Keratinocyte (primary cell): Measurements from ENCODE around the gene PRG2. TPM values are rescaled to one million over a fixed set of nuclear protein-coding genes. Genes with fewer than 3 reads are reported as not detected.

Experiments
- DNase-seq: peaks from one replicate; pipeline ENCODE4 v3.0.0-alpha.2; 2011; ENCODE audit warnings: low read depth, missing footprints, low spot score
- FAIRE-seq: peaks from 2 replicates; lab custom pipeline; 2011; peaks lifted over from hg19 to GRCh38; lab: Jason Lieb, UNC
- H2AFZ ChIP-seq: 2 replicates; pipeline ENCODE4 v1.6.0; 2012; ENCODE audit warnings: low read length, control low read depth, inconsistent platforms; ENCODE audit not compliant: control insufficient read depth
- H3K27ac ChIP-seq: 2 replicates; pipeline ENCODE4 v1.5.1; 2011; ENCODE audit warnings: low read length; ENCODE audit not compliant: control insufficient read depth, insufficient read depth
- H3K27me3 ChIP-seq: 3 replicates; pipeline ENCODE4 v1.6.0; 2011; ENCODE audit warnings: low read length; ENCODE audit not compliant: control insufficient read depth, insufficient read depth; ENCODE audit errors: extremely low read depth
- H3K36me3 ChIP-seq, 2 experiments: 2 replicates in 1 of 2; 3 replicates in 1 of 2; pipeline ENCODE4 v1.5.1; 2011; ENCODE audit warnings: low read length in 2 of 2, mild to moderate bottlenecking in 1 of 2; ENCODE audit not compliant: control insufficient read depth in 2 of 2, insufficient read depth in 2 of 2; ENCODE audit errors: extremely low read depth in 1 of 2
- H3K4me1 ChIP-seq: 3 replicates; pipeline ENCODE4 v1.5.1; 2011; ENCODE audit warnings: low read length; ENCODE audit not compliant: control insufficient read depth, insufficient read depth; ENCODE audit errors: extremely low read depth
- H3K4me2 ChIP-seq: 3 replicates; pipeline ENCODE4 v1.6.0; 2011; ENCODE audit warnings: low read depth, low read length; ENCODE audit not compliant: control insufficient read depth, insufficient read depth; ENCODE audit errors: extremely low read depth
- H3K4me3 ChIP-seq, 3 experiments: fragments of 200-600 bp in 1 of 3; sonication (generic) in 1 of 3; 2 replicates in 2 of 3; 3 replicates in 1 of 3; pipeline ENCODE4 v1.5.1; 2011 to 2016; ENCODE audit warnings: low read length in 3 of 3, mild to moderate bottlenecking in 3 of 3, control low read depth in 2 of 3, inconsistent platforms in 1 of 3, low read depth in 1 of 3, mixed read lengths in 1 of 3, mixed run types in 1 of 3, moderate library complexity in 1 of 3; ENCODE audit not compliant: control insufficient read depth in 2 of 3, insufficient read depth in 2 of 3; ENCODE audit errors: extremely low read depth in 1 of 3
- H3K79me2 ChIP-seq: 2 replicates; pipeline ENCODE4 v1.6.0; 2012; ENCODE audit warnings: low read length; ENCODE audit not compliant: control insufficient read depth, insufficient read depth
- H3K9ac ChIP-seq: 3 replicates; pipeline ENCODE4 v1.6.0; 2011; ENCODE audit warnings: low read length; ENCODE audit not compliant: control insufficient read depth, insufficient read depth; ENCODE audit errors: extremely low read depth
- H3K9me1 ChIP-seq: 3 replicates; pipeline ENCODE4 v1.6.0; 2011; ENCODE audit warnings: low read length; ENCODE audit not compliant: control insufficient read depth, insufficient read depth; ENCODE audit errors: extremely low read depth
- H3K9me3 ChIP-seq: 2 replicates; pipeline ENCODE4 v1.5.1; 2012; ENCODE audit warnings: low read depth, low read length; ENCODE audit not compliant: control insufficient read depth
- H4K20me1 ChIP-seq: 3 replicates; pipeline ENCODE4 v1.6.0; 2011; ENCODE audit warnings: low read length; ENCODE audit not compliant: control insufficient read depth, insufficient read depth; ENCODE audit errors: extremely low read depth
- CTCF ChIP-seq, 3 experiments: IDR thresholded peaks in 1 of 3; conservative IDR thresholded peaks in 1 of 3; optimal IDR thresholded peaks in 1 of 3; 2 replicates in 2 of 3; 3 replicates in 1 of 3; pipeline versions ENCODE3 to v1.5.1; 2011; ENCODE audit warnings: low read length in 3 of 3, mild to moderate bottlenecking in 3 of 3, moderate library complexity in 2 of 3, control low read depth in 1 of 3, inconsistent platforms in 1 of 3; ENCODE audit not compliant: insufficient read depth in 2 of 3; ENCODE audit errors: extremely low read depth in 1 of 3
- EZH2 ChIP-seq: IDR thresholded peaks from one replicate; pipeline ENCODE4 v1.6.1; 2012; ENCODE audit warnings: inconsistent platforms, mild to moderate bottlenecking, low read length, moderate library complexity
- dilution Hi-C: fragments of 300-500 bp; cut with MboI; formaldehyde crosslinking; loops from one replicate; pipeline ENCODE4 v1.7.0; 2020; ENCODE audit warnings: low sequenced_read_pairs; ENCODE audit not compliant: extremely low pct_ligation_motif_present
- polyA plus RNA-seq, 5 experiments: library from polyadenylated mRNA; depleted of rRNA in 3 of 5; stranded (reverse) in 3 of 5; stranded (forward) in 1 of 5; unstranded in 1 of 5; fragments of >200 nt; gene quantifications; 1 replicate in 1 of 5; 2 replicates in 3 of 5; 3 replicates in 1 of 5; pipeline versions ENCODE4 v1.2.1 to v1.2.3, GENCODE V29; 2011 to 2012; ENCODE audit warnings: missing spikeins in 2 of 5, low read depth in 1 of 5, low replicate concordance in 1 of 5

PRG2 gene
- polyA plus RNA-seq, 1 donor (not counting 4 experiments of a cell fraction or from before 2014, with no cell fraction given): 0.09 TPM

GRCh38 chr11:57387289-57388030 lies 3.0 kb downstream of the PRG2 start:
- TF ChIP-seq EZH2 (no peak), CTCF (optimal IDR thresholded peaks at IDR 0.05 in 1 of 3, IDR thresholded peaks at IDR 0.05 in 1 of 3, conservative IDR thresholded peaks at IDR 0.05 in 1 of 3; ENCODE audit: extremely low read depth in 1 of 3, insufficient read depth in 2 of 3, low read length in 3 of 3) (peak in 1 of 3 experiments; percentile 40)
- H3K36me3 ChIP-seq: no peaks in the 10 kb centered on the region
- no peaks in the 10 kb centered on the region for H3K4me1 ChIP-seq
- no peaks in the 10 kb centered on the region for H3K79me2 ChIP-seq
- dilution Hi-C loops: no loop called here
- FAIRE-seq (no peak), DNase-seq (no peak)
- H3K9me3 ChIP-seq: no peaks in the 10 kb centered on the region
- H2AFZ ChIP-seq: no peak overlapping the region
- H3K4me2 ChIP-seq: no peak overlapping the region
- H3K4me3 ChIP-seq: no peak overlapping the region
- no peak overlapping the region for H3K27ac ChIP-seq
- H3K27me3 ChIP-seq: no peaks in the 10 kb centered on the region
- no peaks in the 10 kb centered on the region for H4K20me1 ChIP-seq
- no peak overlapping the region for H3K9ac ChIP-seq
- no peaks in the 10 kb centered on the region for H3K9me1 ChIP-seq

- H3K27me3 ChIP-seq: no peaks in the 10 kb centered on the region
- no peak for TF ChIP-seq CTCF (optimal IDR thresholded peaks at IDR 0.05 in 1 of 3, IDR thresholded peaks at IDR 0.05 in 1 of 3, conservative IDR thresholded peaks at IDR 0.05 in 1 of 3; ENCODE audit: extremely low read depth in 1 of 3, insufficient read depth in 2 of 3, low read length in 3 of 3)
- FAIRE-seq: no peak
These were observed 4.1 kb downstream of the PRG2 start for GRCh38 chr11:57386178-57386940.

More at GRCh38 chr11:57386178-57386940, 4.1 kb downstream of the PRG2 start:
- no peaks in the 10 kb centered on the region for H3K4me1 ChIP-seq
- H3K9me1 ChIP-seq: no peaks in the 10 kb centered on the region
- no peak overlapping the region for H3K4me3 ChIP-seq
- H3K9me3 ChIP-seq: no peaks in the 10 kb centered on the region
- DNase-seq: no peak
- no peaks in the 10 kb centered on the region for H3K79me2 ChIP-seq
- no peaks in the 10 kb centered on the region for H3K36me3 ChIP-seq
- H4K20me1 ChIP-seq: no peaks in the 10 kb centered on the region
- no peak overlapping the region for H3K4me2 ChIP-seq
- H3K27ac ChIP-seq: no peak overlapping the region
- H2AFZ ChIP-seq: no peak overlapping the region
- dilution Hi-C loops: no loop called here
- no peak overlapping the region for H3K9ac ChIP-seq
